Upper lobe of right lung (tissue), 1 donor: ENCODE data around the gene DCC. TPM values are rescaled to one million over a fixed set of nuclear protein-coding genes. Genes with fewer than 3 reads are reported as not detected.

Experiments used
- ATAC-seq: fragments of 200-7000 bp; cut with Tn5 transposase; one replicate; pipeline ENCODE4 v1.9.1; 2020; ENCODE audit warnings: mild to moderate bottlenecking, moderate library complexity
- DNase-seq: peaks from one replicate; pipeline ENCODE4 v3.0.0-alpha.2; 2020
- H3K27ac ChIP-seq: fragments of 200-600 bp; one replicate; pipeline ENCODE4 v1.8.0; 2022
- H3K27me3 ChIP-seq: fragments of 200-600 bp; one replicate; pipeline ENCODE4 v1.8.0; 2022; ENCODE audit warnings: mild to moderate bottlenecking
- H3K36me3 ChIP-seq: fragments of 200-600 bp; one replicate; pipeline ENCODE4 v1.8.0; 2022
- H3K4me1 ChIP-seq: fragments of 200-600 bp; one replicate; pipeline ENCODE4 v1.8.0; 2022
- H3K4me3 ChIP-seq: fragments of 200-600 bp; one replicate; pipeline ENCODE4 v1.8.0; 2022; ENCODE audit warnings: mild to moderate bottlenecking
- H3K9me3 ChIP-seq: fragments of 200-600 bp; one replicate; pipeline ENCODE4 v1.8.0; 2022
- CTCF ChIP-seq: fragments of 200-600 bp; IDR thresholded peaks from one replicate; pipeline ENCODE4 v1.8.0; 2022; ENCODE audit warnings: antibody characterized with exemption
- intact Hi-C: fragments of 100-400 bp; cut with DNase I; formaldehyde crosslinking; loops from one replicate; pipeline ENCODE4 v1.11.0; 2022
- total RNA-seq: library from RNA; stranded (reverse); fragmentation: NEBNext Ultra II Directional; extraction: Animal tissue kit (Norgen Biotek cat#: 25700); gene quantifications from one replicate; pipeline ENCODE4 v1.2.1, GENCODE V29; 2021
- donor health status: DM: no; HTN: yes; CAD: no; lungs with severe emphysema.

DCC gene
- total RNA-seq, 1 donor from 2014 or later = 7.1 TPM

GRCh38 chr18:52504589-52504988, 164.6 kb downstream of the DCC start:
- TF ChIP-seq CTCF = no peak
- ATAC-seq = no peak
- no peak overlapping the region for H3K4me3 ChIP-seq
- H3K4me1 ChIP-seq = no peaks in the 10 kb centered on the region
- no peaks in the 10 kb centered on the region for H3K9me3 ChIP-seq
- intact Hi-C loops = no loop called here
- no peak overlapping the region for H3K27ac ChIP-seq
- no peak for DNase-seq
- H3K27me3 ChIP-seq = no peaks in the 10 kb centered on the region
- H3K36me3 ChIP-seq = no peaks in the 10 kb centered on the region

- H3K36me3 ChIP-seq = no peaks in the 10 kb centered on the region
- DNase-seq = no peak
- no peaks in the 10 kb centered on the region for H3K9me3 ChIP-seq
- ATAC-seq = no peak
- H3K27ac ChIP-seq = no peak overlapping the region
- TF ChIP-seq CTCF = no peak
- intact Hi-C loops = no loop called here
- no peak overlapping the region for H3K4me3 ChIP-seq
- H3K4me1 ChIP-seq = no peaks in the 10 kb centered on the region
- H3K27me3 ChIP-seq = no peaks in the 10 kb centered on the region
These were observed 170.1 kb downstream of the DCC start for GRCh38 chr18:52510139-52510538.

- intact Hi-C loops = no loop called here
- H3K4me1 ChIP-seq = no peaks in the 10 kb centered on the region
- TF ChIP-seq CTCF = no peak
- ATAC-seq (no peak), DNase-seq (no peak)
- H3K4me3 ChIP-seq = no peak overlapping the region
- H3K36me3 ChIP-seq = no peaks in the 10 kb centered on the region
- no peaks in the 10 kb centered on the region for H3K9me3 ChIP-seq
- H3K27ac ChIP-seq = no peak overlapping the region
- no peaks in the 10 kb centered on the region for H3K27me3 ChIP-seq
These were observed 178.1 kb downstream of the DCC start for GRCh38 chr18:52518086-52518485.

- intact Hi-C loops = no loop called here
- Histone ChIP-seq H3K4me3 (no peak overlapping the region), H3K36me3 (no peaks in the 10 kb centered on the region), H3K4me1 (no peaks in the 10 kb centered on the region), H3K27me3 (no peaks in the 10 kb centered on the region), H3K27ac (no peak overlapping the region), H3K9me3 (no peaks in the 10 kb centered on the region)
- DNase-seq (no peak), ATAC-seq (no peak)
- TF ChIP-seq CTCF = no peak
These were observed 179.0 kb downstream of the DCC start for GRCh38 chr18:52519021-52519420.

- Histone ChIP-seq H3K36me3 (no peaks in the 10 kb centered on the region), H3K9me3 (no peaks in the 10 kb centered on the region), H3K27ac (no peak overlapping the region), H3K4me1 (no peaks in the 10 kb centered on the region), H3K27me3 (no peaks in the 10 kb centered on the region), H3K4me3 (no peak overlapping the region)
- DNase-seq = no peak
- ATAC-seq = no peak
- intact Hi-C loops = no loop called here
- TF ChIP-seq CTCF = no peak
These were observed 183.6 kb downstream of the DCC start for GRCh38 chr18:52523566-52523965.

- no peak for TF ChIP-seq CTCF
- H3K9me3 ChIP-seq = no peaks in the 10 kb centered on the region
- DNase-seq (no peak), ATAC-seq (no peak)
- H3K27me3 ChIP-seq = no peaks in the 10 kb centered on the region
- intact Hi-C loops = no loop called here
- H3K27ac ChIP-seq = no peak overlapping the region
- H3K4me1 ChIP-seq = no peaks in the 10 kb centered on the region
- no peaks in the 10 kb centered on the region for H3K36me3 ChIP-seq
- H3K4me3 ChIP-seq = no peak overlapping the region
These were observed 191.8 kb downstream of the DCC start for GRCh38 chr18:52531836-52532235.
